Transverse colon (tissue), 4 donors: ENCODE results near the gene ACAT1.

Source experiments
- CTCF ChIP-seq, 5 experiments: fragments of 200-600 bp in 3 of 5; fragments of 450-650 bp in 2 of 5; sonication (generic) in 3 of 5; IDR thresholded peaks; 1 replicate in 2 of 5; 2 replicates in 3 of 5; pipeline ENCODE4 v1.5.1; 2016 to 2017; ENCODE audit warnings: antibody characterized with exemption in 5 of 5, inconsistent platforms in 3 of 5, mild to moderate bottlenecking in 2 of 5, moderate library complexity in 1 of 5
- POLR2A ChIP-seq: fragments of 450-650 bp; IDR thresholded peaks from one replicate; pipeline ENCODE4 v1.6.1; 2016; ENCODE audit warnings: antibody characterized with exemption, mild to moderate bottlenecking, moderate library complexity
- POLR2AphosphoS5 ChIP-seq, 3 donors: sonication (generic); formaldehyde crosslinking; IDR thresholded peaks; one replicate each; pipeline ENCODE4 v1.6.1; 2016; ENCODE audit warnings: antibody characterized with exemption in 3 of 3

GRCh38 chr11:108196901-108197300 lies 75.5 kb downstream of the ACAT1 start:
- TF ChIP-seq CTCF (IDR thresholded peaks at IDR 0.05), result no peak
- no peak for TF ChIP-seq POLR2A
- TF ChIP-seq POLR2AphosphoS5 (IDR thresholded peaks at IDR 0.05), result no peak
